HepG2 (cell line): ENCODE results near the gene ELOVL6.

Experiments
- RBM22 ChIP-seq: fragments of 200-400 bp; formaldehyde crosslinking; optimal IDR thresholded peaks from 2 replicates; pipeline ENCODE3; 2017; ENCODE audit warnings: mild to moderate bottlenecking, low read length, moderate library complexity
- ZSCAN9 ChIP-seq: IDR thresholded peaks from 2 replicates; pipeline ENCODE4 v1.6.1; 2016; ENCODE audit warnings: borderline replicate concordance
- TF ChIP-seq, protein P1 (sequence below): sonication (generic); formaldehyde crosslinking; IDR thresholded peaks from 2 replicates; pipeline ENCODE4 v1.5.0; 2020; ENCODE audit warnings: mild to moderate bottlenecking, missing genetic modification reagents, moderate library complexity

DNA sequence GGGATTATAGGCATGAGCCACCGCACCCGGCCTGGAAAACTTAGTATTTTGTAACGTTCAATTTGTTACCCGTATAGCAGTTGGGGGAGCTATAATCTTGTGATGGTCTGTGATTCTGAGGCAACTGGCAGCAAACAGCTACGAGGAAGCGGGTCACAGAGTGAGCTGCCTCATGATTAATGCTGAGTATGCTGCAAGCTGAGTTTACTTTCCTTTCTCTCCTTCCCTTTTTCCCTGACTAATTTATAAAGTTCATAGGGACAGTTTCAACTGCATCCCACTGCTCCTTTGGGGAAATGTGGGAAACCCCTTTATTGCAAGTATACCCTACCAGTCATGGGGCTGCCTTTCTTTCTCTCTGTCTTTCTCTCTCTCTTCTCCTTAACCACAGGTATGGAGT, 17.7 kb upstream of the ELOVL6 start:
- TF ChIP-seq RBM22: no peak
- TF ChIP-seq, protein P1, sequence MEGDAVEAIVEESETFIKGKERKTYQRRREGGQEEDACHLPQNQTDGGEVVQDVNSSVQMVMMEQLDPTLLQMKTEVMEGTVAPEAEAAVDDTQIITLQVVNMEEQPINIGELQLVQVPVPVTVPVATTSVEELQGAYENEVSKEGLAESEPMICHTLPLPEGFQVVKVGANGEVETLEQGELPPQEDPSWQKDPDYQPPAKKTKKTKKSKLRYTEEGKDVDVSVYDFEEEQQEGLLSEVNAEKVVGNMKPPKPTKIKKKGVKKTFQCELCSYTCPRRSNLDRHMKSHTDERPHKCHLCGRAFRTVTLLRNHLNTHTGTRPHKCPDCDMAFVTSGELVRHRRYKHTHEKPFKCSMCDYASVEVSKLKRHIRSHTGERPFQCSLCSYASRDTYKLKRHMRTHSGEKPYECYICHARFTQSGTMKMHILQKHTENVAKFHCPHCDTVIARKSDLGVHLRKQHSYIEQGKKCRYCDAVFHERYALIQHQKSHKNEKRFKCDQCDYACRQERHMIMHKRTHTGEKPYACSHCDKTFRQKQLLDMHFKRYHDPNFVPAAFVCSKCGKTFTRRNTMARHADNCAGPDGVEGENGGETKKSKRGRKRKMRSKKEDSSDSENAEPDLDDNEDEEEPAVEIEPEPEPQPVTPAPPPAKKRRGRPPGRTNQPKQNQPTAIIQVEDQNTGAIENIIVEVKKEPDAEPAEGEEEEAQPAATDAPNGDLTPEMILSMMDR: no peak
- no peak for TF ChIP-seq ZSCAN9 (CRISPR knock-in tag)
